ENCODE measurements around the gene ERICH6. TPM values are rescaled to one million over a fixed set of nuclear protein-coding genes. Genes with fewer than 3 reads are reported as not detected.

The ERICH6 gene
- total RNA-seq, 2 experiments from 2014 or later = not detected

DNA sequence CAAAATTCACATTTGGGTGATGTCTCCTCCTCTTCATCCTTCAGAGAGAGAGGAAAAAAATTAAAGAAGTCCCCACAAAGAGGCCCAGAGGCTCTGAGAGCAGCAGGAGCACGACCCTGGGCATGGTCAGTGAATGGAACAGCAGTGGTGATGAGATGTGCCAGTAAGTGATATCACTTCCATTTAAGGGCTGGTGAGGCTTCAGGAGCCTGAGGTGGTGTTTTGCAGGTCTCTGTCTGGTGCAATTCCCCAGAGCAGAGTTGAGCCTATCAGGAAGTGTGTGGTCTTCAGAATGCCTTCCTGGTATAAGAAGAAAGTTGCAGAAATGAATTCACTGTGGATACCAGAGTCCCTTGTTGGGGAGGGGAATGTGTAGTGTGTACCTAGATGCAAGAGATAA, 21.4 kb downstream of the ERICH6 start:
- intact Hi-C loops (cut with micrococcal nuclease) = no loop called here
- no peaks in the 10 kb centered on the region for H3K27me3 Mint-ChIP-seq
- ATAC-seq (no peak), DNase-seq (no peak)
- no peak overlapping the region for H3K27ac Mint-ChIP-seq
- no peaks in the 10 kb centered on the region for H3K36me3 Mint-ChIP-seq (ENCODE audit: low read depth)
- ChIA-PET CTCF (no interaction called here), POLR2A (no interaction called here)
- H3K4me3 Mint-ChIP-seq = no peak overlapping the region
- H3K4me1 Mint-ChIP-seq (ENCODE audit: low read depth) = peaks cover 19% of the 10 kb centered on the region
- TF ChIP-seq, protein P1, sequence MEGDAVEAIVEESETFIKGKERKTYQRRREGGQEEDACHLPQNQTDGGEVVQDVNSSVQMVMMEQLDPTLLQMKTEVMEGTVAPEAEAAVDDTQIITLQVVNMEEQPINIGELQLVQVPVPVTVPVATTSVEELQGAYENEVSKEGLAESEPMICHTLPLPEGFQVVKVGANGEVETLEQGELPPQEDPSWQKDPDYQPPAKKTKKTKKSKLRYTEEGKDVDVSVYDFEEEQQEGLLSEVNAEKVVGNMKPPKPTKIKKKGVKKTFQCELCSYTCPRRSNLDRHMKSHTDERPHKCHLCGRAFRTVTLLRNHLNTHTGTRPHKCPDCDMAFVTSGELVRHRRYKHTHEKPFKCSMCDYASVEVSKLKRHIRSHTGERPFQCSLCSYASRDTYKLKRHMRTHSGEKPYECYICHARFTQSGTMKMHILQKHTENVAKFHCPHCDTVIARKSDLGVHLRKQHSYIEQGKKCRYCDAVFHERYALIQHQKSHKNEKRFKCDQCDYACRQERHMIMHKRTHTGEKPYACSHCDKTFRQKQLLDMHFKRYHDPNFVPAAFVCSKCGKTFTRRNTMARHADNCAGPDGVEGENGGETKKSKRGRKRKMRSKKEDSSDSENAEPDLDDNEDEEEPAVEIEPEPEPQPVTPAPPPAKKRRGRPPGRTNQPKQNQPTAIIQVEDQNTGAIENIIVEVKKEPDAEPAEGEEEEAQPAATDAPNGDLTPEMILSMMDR (IDR thresholded peaks at IDR 0.05) = no peak
- no peaks in the 10 kb centered on the region for H3K9me3 Mint-ChIP-seq

DNA sequence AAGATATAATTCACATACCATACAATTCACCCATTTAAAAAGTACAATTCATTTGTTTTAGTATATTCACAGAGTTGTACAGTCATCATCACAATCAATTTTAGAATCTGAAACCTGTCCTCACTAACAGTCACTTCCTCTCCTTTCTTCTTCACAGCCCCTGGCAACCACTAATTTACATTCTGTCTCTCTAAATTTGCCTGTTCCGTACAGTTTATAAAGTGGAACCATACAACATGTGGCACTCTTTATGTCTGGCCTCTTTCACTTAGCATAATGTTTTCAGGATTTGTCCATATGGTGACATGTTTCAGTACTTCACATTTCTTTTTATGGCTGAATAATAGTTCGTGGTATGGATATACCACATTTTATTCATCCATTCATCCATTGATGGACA, 22.7 kb downstream of the ERICH6 start:
- Mint-ChIP-seq H3K27me3 (no peaks in the 10 kb centered on the region), H3K27ac (peak overlapping the region; percentile 69), H3K9me3 (peaks cover 5% of the 10 kb centered on the region), H3K4me3 (peak overlapping the region; percentile 20), H3K36me3 (ENCODE audit: low read depth) (no peaks in the 10 kb centered on the region), H3K4me1 (ENCODE audit: low read depth) (peaks cover 22% of the 10 kb centered on the region)
- POLR2A ChIA-PET = interaction anchor here (0.9 kb wide), 1 partner anchor 47 kb away, joined by 3 read pairs; no protein-coding TSS in a partner anchor
- CTCF ChIA-PET = interaction anchor here (2.0 kb wide), 1 partner anchor 107 kb away, joined by 5 read pairs; no protein-coding TSS in a partner anchor
- TF ChIP-seq, protein P1 (IDR thresholded peaks at IDR 0.05) = no peak
- intact Hi-C loops (cut with micrococcal nuclease) = no loop called here
- ATAC-seq (peak; percentile 98), DNase-seq (peak; percentile 15)

DNA sequence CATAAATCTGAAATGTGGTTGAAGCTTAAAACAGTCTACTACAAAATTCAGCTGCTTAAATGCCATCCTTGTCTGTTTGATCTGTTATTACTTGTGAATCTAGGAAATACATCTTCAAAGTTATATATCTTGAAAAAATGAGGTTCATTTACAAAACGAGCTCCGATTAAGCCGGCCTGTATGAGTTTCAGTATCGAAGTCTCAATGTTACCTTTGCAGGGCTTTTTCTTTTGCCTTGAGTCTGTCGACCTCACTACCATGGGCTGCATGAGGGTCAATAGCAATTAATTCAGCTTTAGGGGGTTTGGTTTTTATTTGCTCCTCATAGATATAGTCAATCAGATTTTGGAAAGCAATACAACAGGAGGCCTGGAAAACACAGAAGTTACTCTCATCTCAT, 23.2 kb downstream of the ERICH6 start:
- TF ChIP-seq, protein P1 (IDR thresholded peaks at IDR 0.05) = no peak
- intact Hi-C loops (cut with micrococcal nuclease) = no loop called here
- peaks cover 10% of the 10 kb centered on the region for H3K9me3 Mint-ChIP-seq
- peaks cover 24% of the 10 kb centered on the region for H3K4me1 Mint-ChIP-seq (ENCODE audit: low read depth)
- H3K4me3 Mint-ChIP-seq = no peak overlapping the region
- H3K27ac Mint-ChIP-seq = peak overlapping the region; percentile 47
- POLR2A ChIA-PET = interaction anchor here (0.9 to 1.4 kb wide), 2 partner anchors 47 to 83 kb away, joined by 3 to 7 read pairs; partner anchors contain the start of gene SIAH2
- H3K36me3 Mint-ChIP-seq (ENCODE audit: low read depth) = peaks cover 1% of the 10 kb centered on the region
- CTCF ChIA-PET = interaction anchor here (1.3 to 2.0 kb wide), 2 partner anchors 78 to 107 kb away, joined by 3 to 5 read pairs; partner anchors contain the start of gene SELENOT
- ATAC-seq (no peak), DNase-seq (no peak)
- no peaks in the 10 kb centered on the region for H3K27me3 Mint-ChIP-seq

DNA sequence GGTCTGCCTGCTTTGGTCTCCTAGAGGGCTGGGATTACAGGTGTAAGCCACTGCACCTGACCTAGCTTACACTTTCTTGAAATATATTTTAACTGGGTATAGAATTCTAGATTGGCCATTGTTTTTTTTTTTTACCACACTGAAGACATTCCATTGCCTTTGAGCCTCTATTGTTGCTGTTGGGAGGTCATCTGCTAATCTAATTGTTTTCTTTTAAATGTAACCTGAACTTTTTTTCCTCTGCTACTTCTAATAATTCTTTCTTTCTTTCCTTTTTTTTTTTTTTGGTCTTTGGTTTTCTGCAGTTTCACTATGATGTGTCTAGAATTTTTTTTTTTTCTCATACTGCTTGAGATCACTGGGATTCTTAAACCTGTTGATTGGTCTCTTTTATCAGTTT, 28.1 kb downstream of the ERICH6 start:
- no peak overlapping the region for H3K27ac Mint-ChIP-seq
- TF ChIP-seq, protein P1 (IDR thresholded peaks at IDR 0.05) = no peak
- H3K36me3 Mint-ChIP-seq (ENCODE audit: low read depth) = peaks cover 3% of the 10 kb centered on the region
- CTCF ChIA-PET = no interaction called here
- intact Hi-C loops (cut with micrococcal nuclease) = no loop called here
- no peaks in the 10 kb centered on the region for H3K27me3 Mint-ChIP-seq
- peaks cover 11% of the 10 kb centered on the region for H3K9me3 Mint-ChIP-seq
- ATAC-seq = no peak
- H3K4me1 Mint-ChIP-seq (ENCODE audit: low read depth) = peaks cover 13% of the 10 kb centered on the region
- no peak overlapping the region for H3K4me3 Mint-ChIP-seq
- POLR2A ChIA-PET = no interaction called here
- no peak for DNase-seq

DNA sequence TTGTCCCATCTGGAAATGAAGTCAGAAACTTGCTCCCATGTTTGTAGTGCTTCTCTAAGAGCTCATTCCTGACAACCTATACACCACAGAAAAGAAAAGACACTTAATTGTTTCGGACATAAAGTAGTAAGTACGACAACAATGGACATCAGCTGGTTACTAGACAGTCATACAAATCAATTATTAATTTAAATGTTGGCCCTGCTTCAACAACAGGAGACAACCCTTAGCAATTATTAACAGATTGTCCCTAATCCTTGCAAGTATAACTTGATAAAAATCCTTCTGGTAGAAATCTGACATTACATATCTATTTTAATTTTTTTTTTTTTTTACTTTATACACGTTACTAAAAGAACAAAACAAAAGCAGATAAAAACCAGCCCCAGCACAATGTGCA, 29.8 kb downstream of the ERICH6 start:
- CTCF ChIA-PET = interaction anchor here (0.8 kb wide), 1 partner anchor 14 kb away, joined by 3 read pairs; no protein-coding TSS in a partner anchor
- H3K27me3 Mint-ChIP-seq = no peaks in the 10 kb centered on the region

More for the DNA sequence above, 29.8 kb downstream of the ERICH6 start:
- POLR2A ChIA-PET = interaction anchor here (0.6 to 1.1 kb wide), 3 partner anchors 29 to 104 kb away, joined by 3 to 4 read pairs (median 3); partner anchors contain the start of gene ERICH6
- Mint-ChIP-seq H3K27ac (no peak overlapping the region), H3K4me1 (ENCODE audit: low read depth) (peaks cover 5% of the 10 kb centered on the region), H3K4me3 (no peak overlapping the region), H3K36me3 (ENCODE audit: low read depth) (peaks cover 3% of the 10 kb centered on the region), H3K9me3 (peaks cover 11% of the 10 kb centered on the region)
- TF ChIP-seq, protein P1 (IDR thresholded peaks at IDR 0.05) = no peak
- DNase-seq = no peak
- no peak for ATAC-seq
- intact Hi-C loops (cut with micrococcal nuclease) = no loop called here
